DMS153 treated with DMSO at 0.1 percent for 48 hours (cell line): ENCODE measurements around the gene UBAC2.
"Not testable (repeated sequence)": the region's sequence is repeated elsewhere in the genome, so short reads cannot be mapped to it uniquely, and the experiment has no call there.

Experiments
- DNase-seq: peaks from one replicate; lab custom pipeline; 2025; ENCODE audit not compliant: unreplicated experiment; lab: John Stamatoyannopoulos, UW

Gene UBAC2

GRCh38 chr13:99231721-99232120 lies 31.1 kb downstream of the UBAC2 start:
- DNase-seq, result no peak

GRCh38 chr13:99237981-99238662 lies 37.5 kb downstream of the UBAC2 start:
- no peak for DNase-seq

DNA sequence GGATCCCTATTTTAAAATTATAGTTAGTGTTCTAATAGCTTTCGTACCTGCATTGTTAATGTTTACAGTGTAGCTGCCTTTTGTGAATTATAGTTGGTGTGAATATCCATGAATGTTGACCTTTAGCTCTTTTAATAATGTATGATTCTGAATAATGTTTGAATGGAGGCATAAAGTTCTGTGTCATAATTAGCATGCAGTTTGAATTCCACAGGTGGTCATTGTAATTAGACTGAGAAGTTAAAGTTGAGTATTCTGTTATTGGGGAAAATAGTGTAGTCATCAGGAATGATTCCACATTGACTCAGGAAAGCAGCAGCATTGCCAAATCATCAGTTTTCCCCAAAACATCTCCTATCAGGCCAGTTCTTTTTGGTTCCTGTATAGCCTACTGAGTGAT lies 45.4 kb downstream of the UBAC2 start:
- DNase-seq, result no peak

- DNase-seq, result not testable (repeated sequence)
Observed at GRCh38 chr13:99249178-99249577, 48.5 kb downstream of the UBAC2 start.

DNA sequence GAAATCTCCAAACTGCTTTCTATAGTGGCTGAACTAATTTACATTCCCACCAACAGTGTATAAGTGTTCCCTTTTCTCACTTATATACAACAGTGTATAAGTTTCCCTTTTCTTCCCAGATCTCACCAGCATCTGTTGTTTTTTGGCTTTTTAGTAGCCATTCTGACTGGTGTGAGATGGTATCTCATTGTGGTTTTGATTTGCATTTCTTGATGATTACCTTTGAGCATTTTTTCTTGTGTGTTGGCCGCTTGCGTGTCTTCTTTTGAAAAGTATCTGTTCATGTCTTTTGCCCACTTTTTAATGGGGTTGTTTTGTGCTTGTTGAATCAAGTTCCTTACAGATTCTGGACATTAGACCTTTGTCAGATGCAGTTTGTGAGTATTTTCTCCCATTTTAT lies 49.0 kb downstream of the UBAC2 start:
- DNase-seq, result not testable (repeated sequence)

DNA sequence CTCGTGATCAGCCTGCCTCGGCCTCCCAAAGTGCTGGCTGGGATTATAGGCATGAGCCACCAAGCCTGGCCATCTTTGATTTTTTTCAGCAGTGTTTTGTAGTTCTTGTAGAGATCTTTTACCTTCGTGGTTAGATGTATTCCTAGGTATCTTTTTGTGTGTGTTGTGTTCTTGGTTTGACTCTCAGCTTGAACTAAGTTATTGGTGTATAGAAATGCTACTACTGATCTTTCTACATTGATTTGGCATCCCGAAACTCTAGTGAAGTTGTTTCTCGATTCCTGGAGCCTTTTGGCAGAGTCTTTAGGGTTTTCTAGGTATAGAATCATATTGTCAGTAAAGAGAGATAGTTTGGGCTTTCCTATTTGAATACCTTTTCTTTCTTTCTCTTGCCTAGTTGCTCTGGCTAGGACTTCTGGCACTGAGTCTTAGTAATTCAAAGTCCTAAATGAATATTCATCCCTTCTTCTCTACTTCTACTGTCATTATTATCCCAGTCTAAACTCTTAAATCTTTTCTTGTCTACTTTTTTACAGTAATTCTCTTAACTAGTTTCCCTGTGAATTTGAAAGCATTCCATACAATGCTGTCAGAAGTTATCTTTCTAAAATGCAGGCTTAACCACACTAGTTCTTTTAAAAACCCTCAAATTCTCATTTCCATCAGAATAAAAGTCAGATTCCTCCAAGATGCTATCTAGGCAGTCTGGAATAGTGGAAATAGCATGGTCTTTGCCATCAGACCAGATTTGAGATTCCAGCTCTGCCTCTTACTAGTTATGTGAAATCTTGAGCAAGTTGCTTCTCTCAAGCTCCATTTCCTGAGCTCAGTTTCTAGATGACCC lies 50.5 kb downstream of the UBAC2 start:
- no peak for DNase-seq

DNA sequence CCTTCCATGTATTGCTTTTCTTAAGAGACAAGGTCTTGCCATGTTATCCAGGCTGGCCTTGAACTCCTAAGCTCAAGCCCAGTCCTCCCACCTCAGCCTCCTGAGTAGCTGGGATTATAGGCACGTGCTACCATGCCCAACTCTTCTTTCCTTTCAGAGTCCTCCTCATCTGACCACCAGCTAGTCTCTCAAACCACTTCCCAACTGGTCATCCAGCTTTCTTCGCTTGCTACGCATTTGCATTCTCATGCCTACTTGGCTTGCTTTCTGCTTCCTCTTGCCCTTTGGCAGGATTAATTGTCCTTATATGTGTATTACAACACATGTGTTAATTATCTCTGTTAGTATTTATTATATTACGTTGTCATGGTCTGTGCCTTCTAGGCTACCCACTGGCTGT lies 51.3 kb downstream of the UBAC2 start:
- no peak for DNase-seq

- DNase-seq, result no peak
Observed at GRCh38 chr13:99254830-99255229, 54.2 kb downstream of the UBAC2 start.

DNA sequence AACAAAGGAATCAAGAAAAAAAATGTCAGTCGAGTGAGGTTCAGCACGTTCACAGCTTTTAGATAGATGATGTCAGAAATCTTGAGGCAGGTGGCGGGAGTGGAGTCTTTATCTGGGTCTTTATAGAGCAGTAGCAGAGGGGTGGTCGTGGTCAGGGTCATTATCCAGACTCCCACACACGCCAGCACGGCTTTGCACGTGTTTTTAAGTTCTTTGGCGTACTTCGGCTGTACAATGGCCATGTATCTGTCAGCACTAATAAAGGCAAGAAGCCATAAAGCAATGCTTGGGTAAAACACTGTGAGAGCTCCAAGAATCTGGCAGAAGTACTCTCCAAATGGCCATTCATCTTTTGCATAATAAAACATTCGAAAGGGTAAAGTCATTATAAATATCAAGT lies 54.6 kb downstream of the UBAC2 start:
- DNase-seq, result no peak

- DNase-seq, result no peak
Observed at GRCh38 chr13:99256283-99256682, 55.6 kb downstream of the UBAC2 start.

GRCh38 chr13:99256709-99257108 lies 56.1 kb downstream of the UBAC2 start:
- DNase-seq, result no peak

- no peak for DNase-seq
Observed at GRCh38 chr13:99257291-99257690, 56.6 kb downstream of the UBAC2 start.

GRCh38 chr13:99258210-99258860 lies 57.7 kb downstream of the UBAC2 start, which contains the start of gene GPR18:
TSS of gene GPR18 (minus strand) at chr13:99258379. CDS start at chr13:99255872, 2,507 bp downstream.
- DNase-seq, result no peak

- no peak for DNase-seq
Observed at GRCh38 chr13:99258946-99259345, 58.3 kb downstream of the UBAC2 start.

DNA sequence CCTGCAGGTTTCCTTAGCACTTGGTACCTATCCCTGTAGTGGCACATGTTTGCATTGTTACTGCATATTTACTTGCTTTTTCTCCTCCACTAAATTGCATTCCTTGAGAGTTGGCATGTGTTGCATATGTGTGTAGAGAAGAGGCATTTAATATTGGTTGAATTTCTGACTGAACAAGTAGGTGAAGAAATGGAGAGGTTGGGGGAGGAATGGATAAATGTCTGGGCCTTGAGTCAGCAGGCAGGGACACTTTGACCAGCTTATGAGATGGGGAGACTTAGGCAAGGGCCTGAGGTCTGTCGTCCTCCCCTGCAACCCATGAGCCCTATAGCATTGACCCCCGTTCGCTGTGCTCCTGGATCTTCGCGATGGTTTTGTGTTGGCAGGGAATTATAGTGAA lies 59.6 kb downstream of the UBAC2 start:
- DNase-seq, result no peak

- no peak for DNase-seq
Observed at GRCh38 chr13:99261059-99261458, 60.4 kb downstream of the UBAC2 start.

DNA sequence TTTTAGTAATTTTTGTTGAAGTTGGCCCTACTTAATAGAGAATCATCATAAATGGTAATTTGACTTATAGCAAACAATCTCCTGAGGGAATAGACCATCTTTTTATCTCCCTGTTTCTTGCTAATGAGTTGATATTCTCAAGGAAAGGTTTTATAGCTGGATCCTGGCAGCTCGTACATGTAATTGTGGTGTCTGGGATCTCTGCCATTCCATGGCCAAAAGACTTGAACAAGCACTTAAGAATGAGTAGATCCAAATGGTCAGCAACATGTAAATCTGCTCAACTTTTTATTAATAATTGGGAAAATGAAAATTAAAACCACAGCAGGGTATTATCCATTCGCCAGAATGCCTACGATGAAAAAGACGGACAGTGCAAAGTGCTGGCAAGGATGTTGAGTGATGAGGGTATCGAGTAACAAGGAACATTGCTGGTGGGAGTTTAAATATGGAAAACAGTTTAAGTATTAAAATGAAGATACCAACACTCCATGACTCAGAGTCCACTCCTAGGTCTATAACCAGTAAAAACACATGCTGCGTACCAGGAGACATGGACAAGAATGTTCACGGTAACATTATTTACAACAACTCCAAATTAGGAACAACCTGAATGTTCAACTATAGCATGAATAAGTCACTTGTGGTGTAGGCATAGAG lies 62.6 kb downstream of the UBAC2 start:
- no peak for DNase-seq

GRCh38 chr13:99264051-99264450 lies 63.4 kb downstream of the UBAC2 start:
- DNase-seq, result no peak

- no peak for DNase-seq
Observed at GRCh38 chr13:99265162-99265800, 64.6 kb downstream of the UBAC2 start.

DNA sequence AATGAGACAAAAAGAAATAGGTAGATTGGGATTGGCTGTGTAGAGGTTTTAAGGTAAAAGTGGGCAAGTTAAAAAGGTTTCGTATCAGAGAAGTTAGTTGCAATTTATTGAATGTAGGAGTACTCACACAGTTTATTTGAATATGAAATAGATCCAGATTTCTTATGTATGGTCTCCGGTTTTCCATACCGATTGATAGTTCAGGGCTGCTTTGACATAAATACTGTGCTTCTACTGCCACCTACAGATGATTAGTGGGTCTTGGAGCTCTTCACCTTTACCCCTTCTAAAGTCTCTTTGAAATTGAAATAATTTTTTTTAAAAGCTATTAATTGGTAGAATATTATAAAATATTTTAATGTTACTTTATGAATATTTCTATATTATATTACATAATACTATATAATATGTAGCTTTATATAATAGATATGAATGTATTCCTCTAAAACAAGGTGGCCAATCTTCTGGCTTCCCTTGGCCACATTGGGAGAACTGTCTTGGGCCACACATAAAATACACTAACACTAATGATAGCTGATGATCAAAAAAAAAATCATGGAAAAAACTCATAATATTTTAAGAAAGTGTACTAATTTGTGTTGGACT lies 65.3 kb downstream of the UBAC2 start:
- DNase-seq, result peak; percentile 7
